Stimulated activated CD8-positive, alpha-beta memory T cell treated with anti-CD3 and anti-CD28 coated beads, Interleukin-12 subunit alpha, Interleukin-12 subunit beta, amount 100 ng/mL, for 4 hours (primary cell): ENCODE data around the gene GPC5.

ENCODE experiments used
- DNase-seq: peaks from one replicate; pipeline ENCODE4 v3.0.0-alpha.2; 2020; ENCODE audit warnings: low read depth

The GPC5 gene

DNA sequence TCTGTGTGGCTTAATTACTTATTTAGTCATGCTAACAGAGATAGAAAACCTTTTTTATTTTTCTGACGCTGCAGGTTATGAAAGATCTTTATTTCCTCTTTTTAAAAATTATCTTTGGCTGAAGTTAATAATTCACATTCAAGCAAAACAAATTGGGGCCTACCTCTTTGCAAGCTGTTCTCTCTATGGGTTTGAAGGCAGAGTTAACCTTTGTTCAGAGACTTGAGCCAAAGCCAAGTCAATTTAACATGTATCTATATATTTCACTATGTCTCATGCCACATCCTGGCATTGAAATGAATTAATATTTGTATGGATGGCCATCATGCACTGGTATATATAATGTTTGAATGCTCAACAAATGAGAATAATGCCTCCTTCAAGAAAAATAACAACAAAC, 1150.9 kb downstream of the GPC5 start:
- DNase-seq, result no peak

DNA sequence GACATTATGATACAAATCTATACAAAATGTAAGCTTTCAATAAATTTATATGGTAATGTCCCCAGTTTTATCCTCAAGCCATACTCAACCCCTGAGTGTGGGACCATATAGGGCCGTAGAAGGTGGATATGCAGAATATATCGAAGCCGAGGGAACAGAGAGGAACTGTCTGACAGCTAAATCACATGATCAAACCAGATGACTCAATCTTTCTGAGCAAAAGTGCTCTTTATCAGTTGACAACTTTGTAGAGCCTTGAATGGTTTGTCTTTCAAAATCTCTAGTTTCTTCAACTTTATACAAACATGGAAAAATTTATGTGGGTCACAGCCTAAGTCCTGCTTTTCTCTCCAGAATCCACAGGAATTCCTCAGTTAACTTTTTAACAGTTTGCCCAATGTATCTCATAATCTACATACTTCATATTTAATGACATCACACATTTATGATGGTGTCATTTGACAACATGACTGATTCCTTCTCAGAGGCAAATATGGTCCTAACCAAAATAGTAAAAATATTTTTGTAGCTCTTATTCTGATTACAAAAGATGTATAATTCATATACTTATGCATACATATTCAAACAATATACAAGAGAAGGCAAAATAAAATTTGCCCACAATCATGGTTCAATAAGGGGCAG, 1155.2 kb downstream of the GPC5 start:
- DNase-seq, result no peak

- no peak for DNase-seq
Observed at GRCh38 chr13:92560883-92561282, 1162.5 kb downstream of the GPC5 start.

- no peak for DNase-seq
Observed at GRCh38 chr13:92564942-92565341, 1166.5 kb downstream of the GPC5 start.

- DNase-seq, result no peak
Observed at GRCh38 chr13:92566767-92567166, 1168.3 kb downstream of the GPC5 start.

GRCh38 chr13:92572190-92572589, 1173.8 kb downstream of the GPC5 start:
- DNase-seq, result no peak

GRCh38 chr13:92573467-92574057, 1175.1 kb downstream of the GPC5 start:
- DNase-seq, result no peak

DNA sequence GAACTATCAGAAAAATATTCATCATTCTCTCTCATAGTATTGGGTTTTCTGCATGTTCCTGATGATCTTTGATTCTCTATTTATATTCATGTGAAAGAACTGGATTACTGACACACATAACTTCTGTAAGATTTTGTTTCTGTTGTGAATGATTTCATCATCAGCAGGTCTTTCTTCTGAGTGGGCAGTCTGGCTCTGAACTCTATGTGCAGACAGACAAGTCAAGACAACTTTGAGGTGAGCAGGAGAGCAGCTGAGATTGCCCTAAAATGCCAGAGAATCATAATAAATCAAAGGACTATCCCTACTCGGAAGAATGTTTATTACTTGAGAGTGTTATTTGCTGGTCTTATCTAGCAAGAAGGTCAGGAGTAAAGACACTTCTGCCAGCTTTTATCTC, 1176.1 kb downstream of the GPC5 start:
- no peak for DNase-seq

GRCh38 chr13:92575777-92576176, 1177.4 kb downstream of the GPC5 start:
- no peak for DNase-seq

DNA sequence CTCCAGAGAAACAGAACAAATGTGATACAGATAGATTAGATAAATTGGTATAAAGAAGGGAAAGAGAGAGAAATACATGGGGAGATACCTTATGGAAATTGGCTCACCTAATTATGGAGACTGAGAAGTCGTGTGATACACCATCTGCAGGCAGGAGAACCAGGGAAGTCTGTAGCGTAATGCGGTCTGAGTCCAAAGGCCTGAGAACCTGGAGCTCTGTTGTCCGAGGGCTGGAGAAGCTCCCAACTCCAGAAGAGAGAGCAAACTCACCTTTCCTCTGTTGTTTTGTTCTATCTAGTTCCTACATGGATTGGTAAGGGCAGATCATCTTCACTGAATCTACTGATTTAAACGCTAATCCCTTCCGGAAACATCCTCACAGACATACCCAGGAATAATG, 1179.9 kb downstream of the GPC5 start:
- no peak for DNase-seq

DNA sequence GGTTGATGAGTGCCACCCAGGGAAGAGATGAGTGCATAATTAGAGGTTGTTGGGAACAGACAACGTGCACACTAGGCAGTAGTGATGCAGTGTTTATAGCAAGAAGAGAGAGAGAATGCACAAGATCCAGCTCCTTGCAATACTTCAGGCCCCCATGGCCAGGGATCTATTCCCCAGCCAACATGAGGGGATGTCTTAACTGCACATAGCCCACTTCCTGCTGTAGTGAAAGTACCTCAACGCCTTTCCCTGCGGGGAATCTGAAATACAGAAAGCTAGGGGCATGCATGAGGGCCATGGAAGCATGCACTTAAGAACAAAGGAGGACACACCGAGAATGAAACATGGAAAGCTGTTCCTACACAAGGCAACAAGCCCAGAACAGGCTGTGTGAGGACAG, 1191.5 kb downstream of the GPC5 start:
- DNase-seq, result no peak

DNA sequence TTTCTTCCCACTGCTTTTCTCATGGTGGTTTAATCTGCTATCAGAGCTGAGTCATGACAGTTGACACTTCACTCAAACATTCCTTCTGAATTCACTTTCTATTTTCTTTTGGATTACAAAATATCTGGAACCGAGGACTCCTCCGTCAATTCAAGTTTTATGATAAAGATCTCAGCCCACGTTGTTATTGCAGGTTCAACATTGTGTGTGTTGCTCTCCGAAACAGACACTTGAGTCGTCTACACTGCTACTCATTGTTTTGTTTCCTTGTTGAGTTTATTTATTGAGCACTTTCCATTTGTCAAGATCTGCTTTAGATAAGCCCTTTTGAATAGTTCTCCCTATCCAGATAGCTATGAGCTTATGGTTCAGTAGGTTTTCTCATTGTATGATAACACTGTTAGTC, 1192.1 kb downstream of the GPC5 start:
- no peak for DNase-seq

DNA sequence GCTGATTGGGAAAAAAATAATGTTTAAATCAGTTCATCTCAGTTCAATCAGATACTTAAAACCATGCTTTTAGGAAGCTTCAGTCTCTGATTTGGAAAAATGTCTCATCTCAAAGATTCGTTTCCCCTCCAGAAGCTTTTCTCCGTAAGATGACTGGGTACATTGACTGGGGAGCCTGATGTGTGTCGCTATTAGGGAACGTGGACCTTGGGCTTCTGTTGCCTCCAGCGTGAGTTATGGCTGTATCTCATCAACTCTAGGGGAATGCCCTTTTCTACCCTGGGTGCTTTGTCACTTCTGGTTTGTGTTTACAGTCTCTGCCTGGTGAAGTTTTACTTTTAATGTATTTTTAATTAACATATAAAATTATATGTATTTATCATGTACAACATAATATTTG, 1192.7 kb downstream of the GPC5 start:
- DNase-seq, result no peak

DNA sequence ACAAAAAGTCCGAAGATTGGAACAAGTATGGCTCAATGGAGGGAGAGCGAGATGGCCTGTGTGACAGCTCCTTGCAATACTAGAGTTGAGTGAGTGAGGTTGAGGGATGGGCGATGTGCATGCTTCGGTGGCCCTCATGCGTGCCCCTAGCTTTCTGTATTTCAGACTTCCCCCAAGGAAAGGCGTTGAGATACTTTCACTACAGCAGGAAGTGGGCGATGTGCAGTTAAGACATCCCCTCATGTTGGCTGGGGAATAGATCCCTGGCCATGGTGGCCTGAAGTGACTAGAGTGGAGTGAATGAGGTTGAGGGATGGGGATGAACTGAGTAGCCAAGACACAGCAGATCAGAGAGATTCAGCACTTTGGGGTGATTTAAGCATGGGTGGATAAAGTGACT, 1194.3 kb downstream of the GPC5 start:
- no peak for DNase-seq

DNA sequence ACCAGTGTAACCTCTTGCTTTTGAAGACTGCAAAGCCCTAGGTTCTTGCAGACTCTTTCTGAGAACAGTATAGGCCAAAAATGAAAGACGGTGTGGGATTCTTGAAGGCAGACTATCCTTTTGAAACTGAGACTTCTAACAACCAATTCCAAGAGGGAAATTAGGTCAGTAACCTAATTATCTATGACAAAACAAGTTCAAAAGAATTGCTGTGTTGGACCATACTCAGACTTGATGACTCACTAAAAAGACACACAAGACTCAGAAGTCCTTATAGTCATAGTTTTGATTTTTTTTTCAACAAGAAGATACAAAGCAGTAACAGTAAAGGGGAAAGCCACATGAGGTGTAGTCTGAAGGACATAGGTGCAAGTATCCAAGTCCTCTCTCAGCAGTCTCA, 1204.1 kb downstream of the GPC5 start:
- DNase-seq, result no peak

DNA sequence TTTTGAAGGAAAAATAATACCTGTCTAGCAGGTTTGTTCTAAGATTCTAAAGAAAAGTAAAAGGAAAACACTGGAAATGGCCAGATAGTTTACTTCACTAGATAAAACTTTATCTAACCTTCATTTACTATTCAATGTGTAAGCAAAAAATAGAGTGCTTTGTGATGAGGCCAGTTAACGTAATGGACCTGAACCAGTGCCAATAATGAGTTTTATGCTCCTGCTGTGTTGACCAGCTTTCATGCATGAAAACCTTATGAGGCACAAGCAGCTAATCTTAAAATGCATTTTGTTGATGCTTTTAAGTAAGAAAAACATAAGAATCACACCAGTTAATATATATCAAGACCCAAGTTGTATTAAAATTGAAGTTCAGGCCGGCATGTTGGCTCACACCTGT, 1211.0 kb downstream of the GPC5 start:
- no peak for DNase-seq

DNA sequence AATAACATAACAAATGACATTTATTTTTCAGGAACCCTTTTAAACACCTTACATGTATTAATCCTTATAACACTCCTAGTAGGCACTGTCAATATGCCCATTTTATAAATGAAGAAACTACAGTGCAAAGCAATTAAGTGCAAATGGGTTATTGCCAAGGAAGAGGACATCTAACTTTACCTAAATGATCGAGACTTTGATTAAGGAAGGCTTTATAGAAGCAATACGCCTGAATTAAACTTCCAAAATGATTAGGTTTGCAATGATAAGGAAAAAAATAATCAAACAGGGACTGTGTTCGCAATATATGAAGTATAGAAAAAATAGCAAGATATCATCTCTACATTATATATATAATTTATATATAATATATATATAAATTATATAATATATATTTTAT, 1214.5 kb downstream of the GPC5 start:
- no peak for DNase-seq

- no peak for DNase-seq
Observed at GRCh38 chr13:92613921-92614320, 1215.5 kb downstream of the GPC5 start.

DNA sequence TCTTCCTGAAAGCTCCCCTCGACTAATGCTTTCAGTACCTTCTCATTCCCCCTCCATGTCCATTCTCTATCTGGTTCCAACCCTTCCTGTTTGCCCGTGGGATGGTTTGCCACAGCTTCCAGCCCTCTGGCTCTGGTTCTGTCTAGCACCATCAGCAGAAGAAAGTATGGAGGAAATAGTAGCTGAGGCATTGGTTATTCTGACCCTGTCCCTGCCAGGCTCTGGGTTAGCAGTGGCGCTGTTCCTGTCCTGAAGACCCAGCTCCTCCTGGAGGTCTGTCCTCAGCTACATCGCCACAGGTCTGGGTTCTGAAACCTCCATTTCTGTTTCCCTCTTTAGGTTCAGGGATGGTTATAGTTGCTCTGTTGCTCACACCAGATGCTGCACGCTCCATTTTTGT, 1223.6 kb downstream of the GPC5 start:
- DNase-seq, result no peak

DNA sequence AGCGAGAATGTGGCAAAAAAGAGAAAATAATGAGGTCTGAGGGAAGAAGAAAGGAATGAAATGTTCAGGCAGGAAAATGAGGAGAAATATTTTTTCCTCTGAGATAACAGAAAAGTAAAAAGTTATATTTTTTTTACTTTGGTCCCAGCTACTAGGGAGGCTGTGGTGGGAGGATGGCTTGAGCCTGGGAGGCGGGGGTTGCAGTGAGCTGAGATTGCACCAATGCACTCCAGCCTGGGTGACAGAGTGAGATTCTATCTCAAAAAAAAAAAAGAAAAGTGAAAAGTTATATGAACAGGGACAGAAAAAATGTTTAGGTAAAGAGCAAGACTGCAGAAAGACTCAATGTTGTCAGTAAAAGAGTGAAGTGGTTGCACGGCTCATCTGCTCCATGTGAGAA, 1224.5 kb downstream of the GPC5 start:
- DNase-seq, result no peak

DNA sequence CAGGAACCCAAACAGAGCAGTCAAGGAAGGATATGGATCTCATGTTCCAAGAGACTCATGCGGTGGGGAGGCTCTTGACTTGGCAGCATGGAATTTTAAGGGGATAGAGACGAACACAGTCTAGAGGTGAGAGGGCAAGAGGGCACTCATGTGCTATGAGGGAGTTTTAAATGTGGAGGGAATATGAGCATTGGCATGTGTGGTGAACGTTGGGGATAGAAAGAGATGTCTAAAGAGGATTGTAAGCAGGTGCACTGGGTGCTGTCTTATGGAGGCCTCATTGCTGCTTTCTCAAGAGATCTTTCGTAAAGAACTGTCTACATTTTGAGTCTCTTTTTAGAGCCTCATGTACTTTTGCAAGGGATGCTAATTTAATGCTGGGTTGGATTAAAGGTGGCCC, 1227.9 kb downstream of the GPC5 start:
- DNase-seq, result no peak

DNA sequence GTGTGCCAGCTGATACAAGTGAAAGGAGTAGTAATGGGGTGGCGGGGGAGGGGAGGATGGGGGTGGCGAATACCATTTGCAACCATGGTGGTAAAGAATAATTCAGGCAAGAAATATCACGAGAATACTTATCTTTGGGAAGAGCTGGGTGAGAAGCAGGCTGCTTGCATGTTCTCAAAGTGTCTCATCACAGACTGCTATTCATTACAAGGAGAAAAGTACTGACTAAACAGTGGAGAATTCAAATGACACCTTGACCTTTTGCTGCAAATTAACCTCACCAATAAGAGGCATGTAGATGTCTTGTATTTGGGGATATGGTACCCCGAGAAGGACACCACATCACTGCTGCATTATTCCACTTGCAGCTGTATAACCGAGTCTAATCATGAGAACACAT, 1242.5 kb downstream of the GPC5 start:
- no peak for DNase-seq

DNA sequence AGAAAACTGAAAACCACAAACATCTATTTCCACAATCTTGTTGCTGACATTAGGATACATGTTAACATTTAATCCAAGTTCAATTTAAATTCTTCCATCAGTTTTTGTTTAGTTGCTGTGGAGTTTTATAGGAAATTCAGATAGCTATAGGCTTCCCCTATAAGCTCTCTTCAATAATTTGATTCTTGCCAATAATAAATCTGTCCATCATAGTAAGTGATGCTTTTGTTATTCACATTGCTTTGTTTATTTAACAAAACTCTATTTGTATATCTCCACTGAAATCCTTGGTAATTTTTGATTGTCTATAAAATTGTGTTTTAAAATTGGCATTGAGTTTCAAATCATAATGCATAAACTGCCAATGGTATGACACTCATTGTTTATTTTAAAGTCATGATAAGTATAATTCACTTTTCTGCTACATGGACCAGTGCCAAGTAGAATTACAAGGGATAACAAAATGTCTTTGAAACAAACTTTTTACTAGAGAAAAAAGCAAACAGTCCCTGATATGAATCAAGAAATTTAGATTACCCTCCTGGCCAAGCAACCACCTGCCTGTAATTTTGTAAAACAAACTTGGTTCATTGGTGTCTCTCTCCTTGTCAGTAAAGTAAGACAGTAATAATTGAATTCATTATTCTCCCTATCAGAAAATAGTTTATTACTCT, 1250.9 kb downstream of the GPC5 start:
- DNase-seq, result no peak

DNA sequence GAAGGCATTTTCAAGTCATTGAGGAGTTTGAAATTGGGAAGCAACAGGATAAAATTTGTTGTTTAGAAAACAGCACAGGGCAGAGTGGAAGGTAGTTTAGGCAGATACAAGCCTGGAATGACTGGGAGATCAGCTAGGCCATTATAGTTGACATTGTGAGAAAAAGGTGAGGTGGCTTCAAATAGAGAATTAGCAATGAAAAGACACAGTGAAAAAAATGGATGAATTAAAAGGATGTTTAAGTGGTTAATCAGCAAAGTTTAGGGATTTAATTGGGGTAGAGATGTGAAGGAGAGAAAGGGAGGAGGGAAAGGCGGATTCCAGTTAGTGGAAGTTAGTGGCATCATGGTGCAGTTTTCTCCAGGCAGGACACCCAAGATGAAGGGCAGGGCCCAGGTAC, 1257.7 kb downstream of the GPC5 start:
- no peak for DNase-seq
